Stimulated activated CD4-positive, alpha-beta T cell treated with anti-CD3 and anti-CD28 coated beads, Interleukin-1b, Interleukin-23, amount 100 ng/mL, for 4 hours (primary cell): ENCODE data around the gene UBTD1.
"Not testable (repeated sequence)": the region's sequence is repeated elsewhere in the genome, so short reads cannot be mapped to it uniquely, and the experiment has no call there.

Experiments used
- DNase-seq, 2 donors: peaks; one replicate each; pipeline ENCODE4 v3.0.0-alpha.2; 2020; ENCODE audit warnings: low read depth in 2 of 2

The UBTD1 gene

DNA sequence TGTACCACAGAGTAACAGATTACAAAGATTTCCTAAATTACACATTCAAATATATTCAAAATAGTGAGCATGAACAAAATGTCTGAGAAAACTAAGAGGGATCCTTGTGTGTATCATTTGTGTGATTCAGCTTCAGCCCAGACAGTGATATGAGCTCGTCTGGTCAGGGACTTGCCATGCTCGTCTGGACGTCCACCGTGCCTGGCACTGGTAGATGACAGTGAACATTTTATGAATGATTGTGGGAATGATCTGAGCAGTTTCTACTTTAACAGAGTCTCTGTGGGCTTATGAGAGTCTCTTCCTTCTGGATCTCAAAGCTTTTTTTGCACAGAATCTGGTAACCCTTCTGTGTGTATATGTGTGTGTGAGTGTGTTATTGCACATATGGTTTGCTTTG is 39.7 kb downstream of the UBTD1 start:
- no peak for DNase-seq

DNA sequence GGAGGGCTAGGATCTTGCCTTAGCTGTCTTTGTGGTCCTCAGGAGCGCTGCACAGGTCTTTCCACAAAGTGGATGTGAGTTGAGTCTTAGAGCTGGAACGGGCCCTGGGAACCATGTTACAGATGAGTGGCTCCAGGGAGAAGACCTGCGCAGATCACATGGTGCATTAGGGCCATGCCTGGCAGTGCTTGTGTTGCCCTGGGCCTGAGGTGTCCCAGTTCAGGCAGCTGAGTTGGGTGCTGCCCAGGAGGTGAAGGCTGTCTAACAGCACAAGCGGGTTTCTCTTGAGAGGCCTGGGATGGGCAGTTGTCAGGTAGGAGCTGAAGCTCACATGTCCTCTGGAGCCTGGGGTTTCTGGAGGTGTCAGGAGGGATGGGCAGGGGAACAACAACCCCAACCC is 40.1 kb downstream of the UBTD1 start:
- DNase-seq: no peak

- no peak for DNase-seq
Observed at GRCh38 chr10:97539523-97540200, 40.9 kb downstream of the UBTD1 start.

- DNase-seq: no peak
Observed at GRCh38 chr10:97540669-97541500, 42.2 kb downstream of the UBTD1 start.

- peak; percentile 25 to 31 for DNase-seq
Observed at GRCh38 chr10:97542169-97543024, 43.7 kb downstream of the UBTD1 start.

DNA sequence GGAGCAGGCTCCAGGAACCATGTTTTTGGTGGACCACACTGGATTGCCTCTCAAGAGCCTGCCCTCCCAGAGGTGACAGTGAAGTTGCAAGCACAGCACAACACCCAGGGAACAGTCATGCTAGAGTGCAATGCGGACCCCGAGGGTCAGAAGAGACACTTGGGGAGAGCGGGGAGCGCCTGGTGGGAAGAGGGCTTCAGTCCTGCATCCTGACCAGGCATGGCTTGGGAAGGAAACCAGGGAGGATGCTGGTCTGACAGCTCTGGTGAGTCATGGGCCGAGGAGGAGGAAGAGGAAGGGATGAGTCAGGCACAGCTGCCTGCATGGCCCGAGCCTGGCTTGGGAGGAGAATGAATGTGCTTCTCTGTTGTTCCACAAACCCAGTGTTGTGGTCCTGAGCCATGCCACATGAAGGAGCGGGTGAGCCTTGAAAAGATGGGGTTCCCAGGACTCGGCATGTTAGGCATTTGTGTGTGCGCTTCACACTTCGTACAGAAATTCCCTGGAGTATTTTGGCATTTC is 44.4 kb downstream of the UBTD1 start:
- peak; percentile 30 to 34 for DNase-seq

DNA sequence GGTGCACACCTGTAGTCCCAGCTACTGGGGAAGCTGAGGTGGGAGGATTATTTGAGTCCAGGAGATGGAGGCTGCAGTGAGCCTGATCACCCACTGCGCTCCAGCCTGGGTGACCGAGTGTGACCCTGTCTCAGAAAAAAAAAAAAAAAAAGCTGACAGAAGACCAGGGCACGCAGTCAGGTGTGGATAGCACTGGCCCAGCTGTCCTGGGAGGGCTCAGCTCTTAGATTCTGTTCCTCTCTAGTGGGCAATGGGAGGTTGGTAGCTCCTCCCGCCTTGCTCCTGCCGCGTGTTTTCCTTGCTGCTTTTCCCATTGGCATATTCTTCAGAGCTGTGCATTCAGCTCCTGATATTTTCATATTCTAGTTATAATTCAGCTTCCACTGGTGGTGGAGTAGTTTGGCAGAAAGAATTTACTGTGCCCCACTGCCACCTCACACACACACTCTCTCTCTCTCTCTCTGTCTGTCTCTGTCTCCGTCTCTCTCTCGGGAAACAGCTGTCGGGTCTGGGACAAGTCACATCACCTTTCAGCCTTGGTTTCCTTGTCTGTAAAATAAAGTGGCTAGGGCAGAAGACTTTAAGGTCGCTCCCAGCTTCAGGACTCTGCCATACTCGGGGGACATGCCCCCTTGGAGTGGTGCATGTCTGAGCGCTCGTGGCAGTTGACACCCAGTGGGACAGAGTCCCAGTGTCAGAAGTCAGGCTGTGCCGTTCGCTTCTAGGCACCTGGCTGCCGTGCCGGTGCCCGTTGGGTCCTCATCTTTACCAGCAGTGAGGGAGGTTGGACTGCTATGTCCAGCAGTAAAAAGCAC is 47.9 kb downstream of the UBTD1 start:
- no peak for DNase-seq

- DNase-seq: no peak
Observed at GRCh38 chr10:97547271-97547600, 48.5 kb downstream of the UBTD1 start.

DNA sequence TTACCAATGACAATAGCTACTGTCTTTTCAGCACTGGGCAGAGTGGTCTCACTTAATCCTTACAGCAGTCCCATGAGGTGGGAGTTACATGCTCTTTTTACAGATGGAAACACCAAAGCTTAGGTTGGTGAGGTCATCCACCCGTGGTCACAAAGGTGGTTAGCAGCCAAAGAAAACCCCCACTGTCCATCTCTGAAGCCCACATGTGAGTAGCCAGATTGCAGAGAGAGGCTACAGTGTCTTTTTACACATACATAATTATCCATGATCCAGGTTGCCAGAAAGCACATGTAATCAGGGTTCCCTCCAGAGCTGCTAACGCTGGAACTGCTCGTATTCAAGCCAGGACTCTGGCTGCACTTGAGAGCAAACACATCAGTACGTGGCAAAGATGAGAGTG is 49.2 kb downstream of the UBTD1 start:
- DNase-seq: no peak

- no peak for DNase-seq
Observed at GRCh38 chr10:97548828-97549455, 50.2 kb downstream of the UBTD1 start.

DNA sequence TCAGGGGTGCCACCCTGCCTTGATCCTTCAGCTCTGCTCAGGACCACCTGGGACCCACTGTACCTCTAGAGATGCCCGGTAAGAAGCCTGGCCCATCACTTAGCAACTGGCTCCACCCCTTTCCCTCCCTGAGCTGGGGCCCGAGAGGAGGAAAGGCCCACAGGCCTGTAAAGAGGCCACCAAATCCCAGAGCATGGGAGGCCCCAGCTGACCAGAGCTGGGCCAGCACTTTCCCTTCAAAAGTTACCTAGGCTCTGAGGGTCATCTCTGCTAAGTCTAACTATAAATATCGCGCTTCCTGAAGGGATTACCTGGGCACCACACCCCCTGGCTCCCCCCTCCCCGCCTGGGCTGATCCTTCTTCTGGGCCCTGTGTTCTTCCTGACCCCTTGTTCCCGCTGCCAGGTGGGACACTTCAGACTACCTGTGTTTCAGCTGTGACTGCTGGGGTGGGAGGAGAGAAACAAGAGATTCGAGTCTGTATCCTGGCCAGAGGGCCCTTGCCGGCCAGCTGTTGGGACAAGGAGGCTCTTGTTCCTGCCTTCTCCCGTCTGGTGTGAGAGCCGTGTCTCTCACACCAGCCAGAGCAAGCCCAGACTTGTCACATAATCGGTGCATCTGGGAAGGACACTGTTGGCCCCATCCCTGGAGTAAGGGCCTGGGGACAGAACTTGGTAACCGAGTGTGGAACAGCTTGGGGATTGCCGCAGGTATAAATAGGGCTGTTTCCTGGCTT is 51.0 kb downstream of the UBTD1 start:
- DNase-seq: no peak

DNA sequence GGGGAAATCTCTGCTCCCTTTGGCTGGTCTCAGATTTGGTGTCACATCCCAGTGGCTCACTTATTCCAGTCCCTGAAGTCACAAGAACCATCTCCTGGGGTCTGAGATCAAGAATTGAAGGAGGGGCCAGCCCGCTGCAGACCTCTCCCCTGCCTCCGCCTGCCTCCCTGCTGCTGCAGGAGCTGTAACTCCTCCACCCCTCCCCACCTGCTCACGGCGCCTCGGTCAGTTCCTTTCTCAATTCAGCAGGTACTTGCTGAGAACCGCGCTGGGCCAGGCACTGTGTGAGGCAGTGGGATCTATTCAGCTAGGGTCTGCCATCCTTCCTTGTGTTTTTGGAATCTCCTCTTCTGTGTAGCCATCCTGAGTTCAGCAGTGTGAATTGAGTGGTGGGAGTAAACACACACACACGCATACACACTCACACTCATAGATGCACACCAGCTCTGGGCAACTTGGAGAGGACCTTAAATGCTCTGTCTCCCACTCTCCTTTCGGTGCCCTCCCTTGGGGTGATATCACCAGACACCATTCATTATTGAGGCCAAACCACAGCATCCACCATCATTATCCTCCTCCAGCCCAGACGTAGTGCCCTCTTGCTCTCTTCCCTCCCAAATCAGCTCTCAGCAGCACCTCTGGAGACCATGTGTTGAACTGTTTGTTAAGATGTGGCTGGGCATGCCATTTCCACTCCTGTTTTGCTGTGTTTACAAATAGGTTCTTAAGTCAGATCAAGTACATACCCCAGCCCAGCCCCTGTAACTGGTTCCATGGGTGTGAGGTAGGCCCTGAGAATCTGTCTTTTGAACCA is 51.8 kb downstream of the UBTD1 start:
- no peak for DNase-seq

DNA sequence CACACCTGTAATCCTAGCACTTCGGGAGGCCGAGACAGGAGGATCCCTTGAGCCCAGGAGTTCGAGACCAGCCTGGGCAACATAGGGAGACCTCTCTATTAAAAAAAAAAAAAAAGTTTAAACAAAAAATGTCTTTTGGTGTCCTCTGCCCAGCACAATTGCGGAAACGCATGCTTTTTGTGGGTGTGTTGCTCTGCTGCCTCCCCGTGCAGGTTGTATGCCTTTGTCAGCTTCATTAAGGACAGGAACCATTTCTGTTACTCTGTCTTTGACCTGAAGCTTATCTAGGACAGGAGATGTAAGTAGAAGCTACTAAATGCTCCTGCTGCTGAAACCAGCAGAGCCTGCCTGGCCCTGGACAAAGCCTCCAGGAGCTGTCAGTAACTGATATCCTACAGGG is 52.5 kb downstream of the UBTD1 start:
- DNase-seq: no peak

- peak; percentile 54 for DNase-seq
Observed at GRCh38 chr10:97553575-97554031, 54.9 kb downstream of the UBTD1 start.

GRCh38 chr10:97554336-97554735 is 55.6 kb downstream of the UBTD1 start:
- DNase-seq: not testable (repeated sequence)

DNA sequence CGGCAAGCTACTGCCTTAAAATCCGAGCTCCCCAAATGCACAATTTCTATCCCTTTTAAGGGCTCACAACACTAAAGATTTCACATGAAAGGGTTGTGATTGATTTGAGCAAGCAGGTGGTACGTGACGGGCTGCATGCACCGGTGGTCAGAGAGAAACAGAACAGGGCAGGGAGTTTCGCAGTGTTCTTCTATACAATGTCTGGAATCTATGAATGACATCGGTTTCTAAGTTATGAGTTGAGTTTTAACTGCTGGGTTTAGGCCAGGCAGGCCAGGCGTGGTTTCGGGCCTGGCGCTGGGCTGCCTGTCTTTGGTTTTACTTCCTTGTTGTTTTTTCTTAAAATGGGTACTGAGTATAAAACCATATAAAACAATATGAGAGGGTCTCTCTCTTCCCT is 56.8 kb downstream of the UBTD1 start:
- not testable (repeated sequence) for DNase-seq

DNA sequence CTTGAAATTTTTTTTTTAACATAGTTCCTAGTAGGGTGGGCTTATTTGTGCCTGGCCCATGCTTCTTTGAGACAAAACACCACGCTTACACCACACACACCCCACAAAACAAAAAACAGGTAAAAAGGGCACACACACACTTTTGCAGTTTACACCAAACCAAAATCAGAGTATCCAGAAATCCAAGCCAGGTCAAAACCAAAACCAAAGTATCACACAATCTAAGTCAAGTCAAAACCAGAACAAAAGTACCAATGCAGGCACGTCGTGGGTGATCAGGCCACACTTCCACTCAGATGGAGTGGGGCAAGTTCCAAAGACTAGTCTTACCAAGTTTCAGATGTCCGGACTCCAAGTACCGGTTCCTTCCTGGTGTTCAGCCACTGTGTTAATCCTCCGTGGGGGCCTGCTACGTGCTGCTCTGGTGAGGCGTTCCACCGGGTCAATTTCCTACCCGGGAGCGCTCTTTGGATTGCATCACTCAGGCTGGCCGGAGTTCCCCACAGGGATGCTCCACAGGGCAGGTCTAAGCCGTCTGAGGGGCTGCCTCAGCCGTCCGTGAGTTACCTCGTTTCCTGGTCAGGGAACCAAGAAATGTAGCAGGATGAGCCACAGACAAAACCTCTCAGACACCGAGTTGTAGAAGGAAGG is 62.1 kb downstream of the UBTD1 start:
- not testable (repeated sequence) for DNase-seq

- not testable (repeated sequence) for DNase-seq
Observed at GRCh38 chr10:97561386-97562077, 62.8 kb downstream of the UBTD1 start.
